H1 (cell line): Measurements from ENCODE around the gene GPR143.

Source experiments
- CHD1 ChIP-seq: IDR thresholded peaks from 2 replicates; pipeline ENCODE4 v1.6.1; 2012; ENCODE audit warnings: low read depth, low read length, improper control_type of control experiment
- CTCF ChIP-seq, 3 experiments: IDR thresholded peaks; 1 replicate in 2 of 3; 2 replicates in 1 of 3; pipeline versions ENCODE4 v1.5.1 to v1.6.1; 2011; ENCODE audit warnings: low read length in 3 of 3, mild to moderate bottlenecking in 3 of 3, inconsistent platforms in 2 of 3, low read depth in 1 of 3, moderate library complexity in 1 of 3; ENCODE audit not compliant: insufficient read depth in 1 of 3; ENCODE audit errors: control extremely low read depth in 1 of 3
- EZH2 ChIP-seq: fragments of 200-600 bp; sonication (generic); IDR thresholded peaks from 2 replicates; pipeline ENCODE4 v1.7.1; 2012; ENCODE audit warnings: low read depth, mild to moderate bottlenecking, moderate library complexity, low read length, inconsistent platforms; ENCODE audit not compliant: severe bottlenecking
- GABPA ChIP-seq: IDR thresholded peaks from 2 replicates; pipeline ENCODE4 v1.6.1; 2011; ENCODE audit warnings: mild to moderate bottlenecking, low read length, moderate library complexity, borderline replicate concordance; ENCODE audit not compliant: insufficient read depth
- JUN ChIP-seq: IDR thresholded peaks from 2 replicates; pipeline ENCODE4 v1.6.1; 2011; ENCODE audit warnings: low read depth, mild to moderate bottlenecking, improper control_type of control experiment, low read length
- POLR2AphosphoS5 ChIP-seq: IDR thresholded peaks from 2 replicates; pipeline ENCODE4 v1.6.1; 2011; ENCODE audit warnings: low read depth, low read length
- RAD21 ChIP-seq, 2 experiments: IDR thresholded peaks in 1 of 2; conservative IDR thresholded peaks in 1 of 2; 2 replicates each; pipeline ENCODE4 v1.6.1; 2011; ENCODE audit warnings: low read depth in 2 of 2, low read length in 2 of 2, improper control_type of control experiment in 1 of 2, inconsistent platforms in 1 of 2, mild to moderate bottlenecking in 1 of 2, moderate library complexity in 1 of 2
- SIN3A ChIP-seq, 2 experiments: IDR thresholded peaks in 1 of 2; conservative IDR thresholded peaks in 1 of 2; 2 replicates each; pipeline ENCODE4 v1.6.1; 2011 to 2012; ENCODE audit warnings: low read length in 2 of 2, improper control_type of control experiment in 1 of 2, low read depth in 1 of 2, mild to moderate bottlenecking in 1 of 2
- TCF12 ChIP-seq: IDR thresholded peaks from 2 replicates; pipeline ENCODE4 v1.6.1; 2011; ENCODE audit warnings: low read depth, mild to moderate bottlenecking, low read length
- TEAD4 ChIP-seq: IDR thresholded peaks from 2 replicates; pipeline ENCODE4 v1.6.1; 2012; ENCODE audit warnings: low read depth, low read length, inconsistent platforms, mixed read lengths
- ZNF274 ChIP-seq: IDR thresholded peaks from 2 replicates; pipeline ENCODE4 v1.7.0; 2012; ENCODE audit warnings: low read length, borderline replicate concordance; ENCODE audit errors: extremely low read depth

DNA sequence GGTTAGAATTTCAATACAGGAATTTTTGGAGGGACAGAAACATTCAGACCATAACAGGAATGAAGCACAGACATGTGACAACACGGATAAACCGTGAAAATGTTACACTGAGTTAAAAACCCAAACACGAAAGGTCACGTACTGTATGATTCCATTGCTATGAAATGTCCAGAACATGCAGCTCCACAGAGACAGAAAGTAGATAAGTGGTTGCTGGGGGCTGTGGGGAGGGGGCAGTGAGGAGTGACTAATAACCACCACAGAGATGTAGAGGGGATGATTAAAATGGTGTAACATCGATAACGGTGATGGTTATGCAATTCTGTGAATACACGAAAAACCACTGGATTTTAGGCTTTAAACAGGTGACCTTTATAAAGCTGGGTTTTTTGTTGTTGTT is 8.3 kb downstream of the GPR143 start:
- TF ChIP-seq GABPA = no peak
- no peak for TF ChIP-seq RAD21 (IDR thresholded peaks at IDR 0.05 in 1 of 2, conservative IDR thresholded peaks at IDR 0.05 in 1 of 2; ENCODE audit: low read depth in 2 of 2, low read length in 2 of 2)
- TF ChIP-seq CTCF (IDR thresholded peaks at IDR 0.05; ENCODE audit: control extremely low read depth in 1 of 3, insufficient read depth in 1 of 3, low read depth in 1 of 3, low read length in 3 of 3) = no peak
- no peak for TF ChIP-seq TCF12
- TF ChIP-seq EZH2 = no peak
- TF ChIP-seq ZNF274 = no peak
- TF ChIP-seq POLR2AphosphoS5 = no peak
- TF ChIP-seq JUN = no peak
- no peak for TF ChIP-seq TEAD4
- TF ChIP-seq CHD1 = no peak
- no peak for TF ChIP-seq SIN3A (conservative IDR thresholded peaks at IDR 0.05 in 1 of 2, IDR thresholded peaks at IDR 0.05 in 1 of 2; ENCODE audit: low read depth in 1 of 2, low read length in 2 of 2)
